Stimulated activated CD4-positive, alpha-beta T cell treated with anti-CD3 and anti-CD28 coated beads, Interleukin-1b, Interleukin-23, amount 100 ng/mL, for 4 hours (primary cell): ENCODE data around the gene LIPC.

Experiments
- DNase-seq, 2 donors: peaks; one replicate each; pipeline ENCODE4 v3.0.0-alpha.2; 2020; ENCODE audit warnings: low read depth in 2 of 2

LIPC gene

GRCh38 chr15:58554758-58555157, 123.0 kb downstream of the LIPC start:
- no peak for DNase-seq

- no peak for DNase-seq
Measured at GRCh38 chr15:58555162-58556027, 123.6 kb downstream of the LIPC start.

- no peak for DNase-seq
Measured at GRCh38 chr15:58556028-58556361, 124.2 kb downstream of the LIPC start.

GRCh38 chr15:58556541-58556940, 124.8 kb downstream of the LIPC start:
- DNase-seq, result no peak

- no peak for DNase-seq
Measured at GRCh38 chr15:58558777-58559176, 127.0 kb downstream of the LIPC start.

GRCh38 chr15:58559904-58560588, 128.3 kb downstream of the LIPC start:
- DNase-seq, result no peak

GRCh38 chr15:58561321-58561720, 129.5 kb downstream of the LIPC start:
- DNase-seq, result no peak

GRCh38 chr15:58562135-58562534, 130.3 kb downstream of the LIPC start:
- DNase-seq, result no peak

GRCh38 chr15:58564981-58565380, 133.2 kb downstream of the LIPC start:
- DNase-seq, result no peak

GRCh38 chr15:58565619-58566018, 133.8 kb downstream of the LIPC start:
- no peak for DNase-seq

GRCh38 chr15:58566029-58566428, 134.2 kb downstream of the LIPC start:
- no peak for DNase-seq

GRCh38 chr15:58568157-58568571, 136.4 kb downstream of the LIPC start:
- DNase-seq, result no peak

GRCh38 chr15:58569455-58569854, 137.7 kb downstream of the LIPC start:
- no peak for DNase-seq

- no peak for DNase-seq
Measured at GRCh38 chr15:58571491-58571890, 139.7 kb downstream of the LIPC start.

- DNase-seq, result no peak
Measured at GRCh38 chr15:58572521-58572920, 140.7 kb downstream of the LIPC start.

GRCh38 chr15:58573270-58573669, 141.5 kb downstream of the LIPC start:
- no peak for DNase-seq

- no peak for DNase-seq
Measured at GRCh38 chr15:58574631-58575030, 142.8 kb downstream of the LIPC start.

GRCh38 chr15:58575045-58575786, 143.4 kb downstream of the LIPC start:
- DNase-seq, result no peak

- DNase-seq, result no peak
Measured at GRCh38 chr15:58576657-58577056, 144.9 kb downstream of the LIPC start.

- DNase-seq, result no peak
Measured at GRCh38 chr15:58582160-58582559, 150.4 kb downstream of the LIPC start.

GRCh38 chr15:58583171-58583908, 151.5 kb downstream of the LIPC start:
- no peak for DNase-seq
